GM12873 (cell line): ENCODE data around the gene CIT.

Source experiments
- CTCF ChIP-seq: IDR thresholded peaks from 2 replicates; pipeline ENCODE4 v1.5.1; 2012; ENCODE audit warnings: low read depth, mild to moderate bottlenecking, moderate library complexity, low read length, control low read depth; ENCODE audit not compliant: insufficient read depth; ENCODE audit errors: missing control alignments

CIT gene

DNA sequence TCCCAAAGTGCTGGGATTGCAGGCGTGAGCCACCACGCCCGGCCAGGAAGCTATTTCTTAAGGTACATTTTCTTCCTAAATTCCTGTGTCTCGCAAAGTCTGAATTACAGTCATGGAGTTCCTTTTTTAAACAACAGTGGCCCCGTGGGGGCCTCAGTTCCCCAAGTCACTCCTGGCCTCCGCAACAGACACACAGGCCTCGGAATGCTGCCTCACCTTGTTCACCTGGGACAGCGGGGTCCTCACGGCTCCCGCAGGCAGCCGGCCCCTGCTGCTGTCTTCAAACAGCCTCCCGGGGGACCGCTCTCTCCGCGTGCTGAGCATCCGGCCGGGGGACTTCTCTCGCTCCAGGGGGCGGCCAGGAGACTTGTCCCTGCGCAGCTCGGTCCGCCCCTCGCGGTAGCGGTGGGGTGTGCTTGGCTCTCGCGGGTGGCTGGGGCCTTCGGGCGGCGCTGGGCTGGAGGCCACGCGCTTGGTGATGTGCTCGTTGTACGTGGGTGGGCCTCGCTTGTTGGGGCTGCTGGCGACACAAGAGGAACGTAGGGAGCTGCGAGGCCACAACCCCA is 187.1 kb downstream of the CIT start:
- TF ChIP-seq CTCF, result no peak

GRCh38 chr12:119687879-119688278 is 189.2 kb downstream of the CIT start:
- no peak for TF ChIP-seq CTCF

GRCh38 chr12:119687406-119687805 is 189.7 kb downstream of the CIT start:
- no peak for TF ChIP-seq CTCF

DNA sequence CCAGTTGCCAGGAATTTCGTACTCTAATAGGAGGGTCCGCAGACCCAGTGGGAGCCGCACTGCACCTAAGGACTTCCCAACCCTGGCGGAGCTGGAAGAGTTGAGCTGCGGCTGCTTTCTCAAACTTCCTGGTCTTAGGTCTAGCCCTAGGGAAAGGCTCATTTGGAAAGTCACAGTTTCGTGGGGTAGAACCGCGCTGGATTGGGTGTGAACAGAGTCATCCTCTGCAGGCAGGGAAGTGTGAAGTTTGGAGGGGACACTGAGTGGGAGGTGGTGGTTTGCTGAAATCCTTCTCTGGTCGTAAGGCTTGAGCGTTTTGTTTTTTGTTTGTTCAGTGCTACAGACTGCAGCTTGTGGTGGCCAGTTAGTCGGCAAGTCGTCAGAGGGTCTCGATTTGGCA is 190.3 kb downstream of the CIT start:
- no peak for TF ChIP-seq CTCF

DNA sequence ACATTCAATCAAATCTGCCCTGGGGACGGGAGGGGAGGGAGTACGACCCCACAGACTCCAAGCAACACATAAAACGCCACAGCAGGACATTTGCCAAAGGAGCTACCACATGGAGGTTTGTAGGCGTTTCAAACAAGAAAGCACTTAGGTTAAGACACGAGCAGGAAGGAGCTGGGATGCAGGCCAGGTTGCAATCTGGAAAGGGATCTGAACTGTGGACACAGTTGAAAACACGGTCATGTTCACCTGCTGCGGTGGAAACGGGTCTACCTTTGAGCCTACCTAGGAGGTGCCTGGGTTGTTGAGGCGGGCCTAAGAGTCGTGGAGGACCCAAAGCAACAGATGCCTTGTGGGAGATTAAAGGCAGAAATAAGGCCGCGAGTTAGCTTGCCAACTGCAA is 190.8 kb downstream of the CIT start:
- no peak for TF ChIP-seq CTCF

DNA sequence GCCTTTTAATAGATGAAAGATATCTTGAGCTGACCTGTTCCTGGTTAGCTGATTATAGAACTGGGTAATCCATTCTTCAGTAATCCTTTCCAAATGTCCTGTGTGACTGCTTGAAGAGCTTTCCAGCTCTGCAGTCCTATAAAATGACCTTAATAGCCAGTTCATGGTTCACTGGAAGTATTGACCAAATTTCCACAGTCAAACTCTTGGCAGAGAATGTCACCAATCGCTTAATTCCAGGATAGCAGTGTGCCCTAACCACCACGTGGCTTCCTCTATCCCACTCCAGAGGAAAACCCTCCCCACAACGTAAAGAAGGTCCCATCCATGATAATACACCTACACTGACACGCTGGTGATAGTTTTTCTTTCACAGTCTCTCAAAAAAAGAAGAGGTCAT is 191.7 kb downstream of the CIT start:
- TF ChIP-seq CTCF, result no peak

GRCh38 chr12:119684711-119685369 is 192.3 kb downstream of the CIT start:
- TF ChIP-seq CTCF, result no peak

- TF ChIP-seq CTCF, result no peak
Observed at GRCh38 chr12:119683816-119684215, 193.3 kb downstream of the CIT start.
